GM12891 (cell line): ENCODE data around the gene TBXAS1.

Source experiments
- DNase-seq: peaks from one replicate; pipeline ENCODE4 v3.0.0; 2011; ENCODE audit warnings: low spot score; ENCODE audit not compliant: insufficient read length
- FAIRE-seq: peaks from 2 replicates; lab custom pipeline; 2011; peaks lifted over from hg19 to GRCh38; lab: Jason Lieb, UNC
- PAX5 ChIP-seq: IDR thresholded peaks from 2 replicates; pipeline ENCODE4 v1.6.1; 2011; ENCODE audit warnings: low read length, moderate library complexity, mild to moderate bottlenecking; ENCODE audit not compliant: insufficient read depth, severe bottlenecking
- POLR2A ChIP-seq: IDR thresholded peaks from 2 replicates; pipeline ENCODE4 v1.6.1; 2011; ENCODE audit warnings: low read depth, low read length, control low read depth
- POLR2AphosphoS5 ChIP-seq: IDR thresholded peaks from 2 replicates; pipeline ENCODE4 v1.6.1; 2011; ENCODE audit warnings: low read depth, low read length, control low read depth
- POU2F2 ChIP-seq: IDR thresholded peaks from 2 replicates; pipeline ENCODE4 v1.6.1; 2011; ENCODE audit warnings: low read depth, mild to moderate bottlenecking, control low read depth, low read length, moderate library complexity
- SPI1 ChIP-seq: IDR thresholded peaks from 2 replicates; pipeline ENCODE4 v1.6.1; 2011; ENCODE audit warnings: low read depth, low read length, control low read depth
- TAF1 ChIP-seq: IDR thresholded peaks from 2 replicates; pipeline ENCODE4 v1.6.1; 2011; ENCODE audit warnings: low read depth, low read length, control low read depth

TBXAS1 gene

DNA sequence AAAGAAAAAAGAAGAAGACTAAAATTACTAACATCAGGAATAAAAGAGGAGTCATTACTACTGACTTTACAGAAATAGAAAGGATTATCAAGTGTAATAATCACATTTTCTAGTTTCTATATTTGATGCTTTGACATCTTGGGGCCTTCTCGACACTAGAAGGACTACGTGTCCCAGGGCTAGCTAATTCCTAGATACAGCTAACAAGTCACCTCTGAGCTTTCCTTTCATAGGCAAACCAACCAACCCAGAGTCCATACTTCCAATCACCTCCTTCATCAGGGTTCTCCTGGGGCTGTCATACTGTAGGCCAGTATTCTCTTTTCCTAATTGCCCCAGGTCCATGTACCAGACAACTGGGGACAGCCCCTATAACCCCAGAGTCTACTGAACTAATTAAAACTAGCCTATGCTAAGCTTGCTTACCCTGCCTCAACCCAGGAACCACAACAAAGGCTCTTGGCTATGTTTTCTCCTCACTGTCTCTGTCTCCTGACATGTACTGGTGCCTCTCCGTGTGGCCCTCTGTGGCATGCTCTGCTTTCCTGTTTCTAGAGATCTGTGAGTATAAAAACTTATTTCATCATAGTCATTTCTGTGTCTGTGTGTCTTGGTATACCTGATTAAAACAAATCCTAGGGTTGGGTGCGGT is 240.4 kb downstream of the TBXAS1 start:
- DNase-seq (no peak), FAIRE-seq (no peak)
- no peak for TF ChIP-seq POU2F2
- no peak for TF ChIP-seq PAX5
- no peak for TF ChIP-seq SPI1
- TF ChIP-seq POLR2A, result no peak
- no peak for TF ChIP-seq POLR2AphosphoS5
- TF ChIP-seq TAF1, result no peak
